Fibroblast of villous mesenchyme (primary cell): ENCODE results near the gene RUNX2. TPM values are rescaled to one million over a fixed set of nuclear protein-coding genes. Genes with fewer than 3 reads are reported as not detected.

ENCODE experiments used
- DNase-seq: peaks from one replicate; pipeline ENCODE4 v3.0.0-alpha.2; 2010; ENCODE audit warnings: low read depth
- H3K4me3 ChIP-seq: 2 replicates; pipeline ENCODE4 v1.5.1; 2011; ENCODE audit warnings: low read depth, mild to moderate bottlenecking, low read length
- total RNA-seq: library from RNA; depleted of rRNA; stranded (reverse); fragments of >200 nt; gene quantifications from 2 replicates; pipeline ENCODE4 v1.2.3, GENCODE V29; 2012
- TF ChIP-seq, protein P1 (sequence below): IDR thresholded peaks from 2 replicates; pipeline ENCODE4 v1.5.1; 2012; ENCODE audit warnings: low read depth, mild to moderate bottlenecking, low read length; ENCODE audit not compliant: insufficient read depth

The RUNX2 gene
- total RNA-seq, 1 donor, result 8.6 TPM

- DNase-seq, result no peak
- TF ChIP-seq, protein P1, sequence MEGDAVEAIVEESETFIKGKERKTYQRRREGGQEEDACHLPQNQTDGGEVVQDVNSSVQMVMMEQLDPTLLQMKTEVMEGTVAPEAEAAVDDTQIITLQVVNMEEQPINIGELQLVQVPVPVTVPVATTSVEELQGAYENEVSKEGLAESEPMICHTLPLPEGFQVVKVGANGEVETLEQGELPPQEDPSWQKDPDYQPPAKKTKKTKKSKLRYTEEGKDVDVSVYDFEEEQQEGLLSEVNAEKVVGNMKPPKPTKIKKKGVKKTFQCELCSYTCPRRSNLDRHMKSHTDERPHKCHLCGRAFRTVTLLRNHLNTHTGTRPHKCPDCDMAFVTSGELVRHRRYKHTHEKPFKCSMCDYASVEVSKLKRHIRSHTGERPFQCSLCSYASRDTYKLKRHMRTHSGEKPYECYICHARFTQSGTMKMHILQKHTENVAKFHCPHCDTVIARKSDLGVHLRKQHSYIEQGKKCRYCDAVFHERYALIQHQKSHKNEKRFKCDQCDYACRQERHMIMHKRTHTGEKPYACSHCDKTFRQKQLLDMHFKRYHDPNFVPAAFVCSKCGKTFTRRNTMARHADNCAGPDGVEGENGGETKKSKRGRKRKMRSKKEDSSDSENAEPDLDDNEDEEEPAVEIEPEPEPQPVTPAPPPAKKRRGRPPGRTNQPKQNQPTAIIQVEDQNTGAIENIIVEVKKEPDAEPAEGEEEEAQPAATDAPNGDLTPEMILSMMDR, result no peak
- no peak overlapping the region for H3K4me3 ChIP-seq
These were observed 302.2 kb downstream of the RUNX2 start for GRCh38 chr6:45630314-45630713.

DNA sequence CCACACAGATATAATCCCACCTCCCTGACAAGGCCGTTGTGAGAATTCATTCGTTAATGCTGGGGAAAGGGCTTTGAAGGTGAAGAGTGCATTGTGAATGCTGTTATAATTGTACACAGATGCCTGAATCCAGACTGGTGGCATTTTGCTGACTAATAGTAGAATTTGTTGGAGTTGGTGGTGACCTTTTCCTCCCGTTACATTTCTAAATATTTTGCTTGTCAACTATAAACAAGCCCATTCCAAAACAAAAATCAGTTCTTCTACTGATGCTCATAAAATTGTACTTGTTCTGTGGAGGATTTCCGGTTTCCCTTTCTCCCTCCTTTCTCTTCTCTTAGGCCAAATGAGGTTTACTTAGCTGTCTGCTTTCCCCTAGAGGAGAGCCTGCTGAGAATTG lies 302.7 kb downstream of the RUNX2 start:
- peak; percentile 87 for DNase-seq
- TF ChIP-seq, protein P1, result no peak
- no peak overlapping the region for H3K4me3 ChIP-seq

DNA sequence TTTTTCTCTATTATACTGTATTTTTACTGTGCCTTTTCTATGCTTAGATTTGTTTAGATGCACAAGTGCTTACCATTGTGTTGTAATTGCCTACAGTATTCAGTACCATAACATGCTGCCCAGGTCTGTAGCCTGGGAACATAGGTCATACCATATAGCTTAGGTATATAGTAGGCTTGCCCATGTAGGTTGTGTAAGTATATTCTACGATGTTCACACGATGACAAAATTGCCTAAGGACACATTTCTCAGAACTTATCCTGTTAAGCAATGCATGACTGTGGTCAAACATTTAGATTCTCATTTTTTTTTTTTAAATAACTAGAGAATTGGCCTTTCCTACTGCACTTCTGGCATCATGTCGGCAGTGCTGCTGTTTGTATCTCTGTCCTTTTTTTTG lies 303.3 kb downstream of the RUNX2 start:
- peak; percentile 71 for DNase-seq
- TF ChIP-seq, protein P1, result no peak
- H3K4me3 ChIP-seq, result no peak overlapping the region

DNA sequence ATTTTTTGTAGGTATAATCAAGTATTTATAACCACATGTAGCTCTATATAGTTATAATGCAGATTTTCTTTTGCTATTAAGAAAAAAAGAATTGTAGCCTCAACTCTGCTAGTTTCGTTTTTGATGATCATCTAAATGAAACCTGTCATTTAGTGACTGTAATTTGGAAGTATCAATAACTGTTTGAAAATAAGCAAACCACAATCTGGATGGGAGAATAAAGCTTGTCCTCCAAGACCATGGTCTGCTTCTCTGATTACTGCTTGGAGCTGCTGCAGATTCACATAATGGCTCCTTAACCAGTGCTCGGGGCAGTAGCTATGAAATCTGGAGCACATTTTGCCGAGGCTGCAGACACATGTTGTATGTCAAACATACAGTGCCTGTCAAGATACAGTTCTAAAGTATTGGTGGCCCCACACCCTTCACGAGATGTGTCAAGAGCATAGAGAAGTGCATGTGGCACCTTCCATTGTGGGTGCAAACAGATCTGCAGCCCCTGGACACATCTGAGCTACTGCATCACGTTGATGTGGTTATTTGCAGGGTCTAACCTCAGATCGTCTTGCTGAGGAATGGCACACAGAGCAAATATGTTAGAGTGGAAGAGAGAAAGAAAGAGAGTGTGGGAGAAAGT lies 305.3 kb downstream of the RUNX2 start:
- DNase-seq, result no peak
- H3K4me3 ChIP-seq, result no peak overlapping the region
- TF ChIP-seq, protein P1, result no peak

DNA sequence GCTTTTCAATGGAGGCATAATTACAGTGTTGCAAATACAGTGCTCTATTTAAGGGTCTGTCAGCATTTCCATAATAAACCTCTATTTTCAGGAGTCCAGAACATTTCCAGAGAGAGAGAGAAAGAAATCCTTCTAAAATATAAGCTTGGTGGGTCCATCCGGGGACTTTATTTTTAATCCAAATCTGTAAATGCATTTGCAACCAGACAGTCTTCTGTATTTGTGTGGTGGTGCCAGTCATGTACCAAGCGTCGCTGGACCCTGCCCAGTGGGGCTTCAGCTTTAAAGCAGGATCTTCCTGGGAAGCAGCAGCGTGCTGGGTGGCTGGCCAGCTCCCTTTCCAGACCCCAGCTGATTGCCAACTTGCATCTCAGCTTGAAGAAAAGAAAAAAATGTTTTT lies 306.1 kb downstream of the RUNX2 start:
- DNase-seq, result no peak
- TF ChIP-seq, protein P1, result no peak
- no peak overlapping the region for H3K4me3 ChIP-seq

DNA sequence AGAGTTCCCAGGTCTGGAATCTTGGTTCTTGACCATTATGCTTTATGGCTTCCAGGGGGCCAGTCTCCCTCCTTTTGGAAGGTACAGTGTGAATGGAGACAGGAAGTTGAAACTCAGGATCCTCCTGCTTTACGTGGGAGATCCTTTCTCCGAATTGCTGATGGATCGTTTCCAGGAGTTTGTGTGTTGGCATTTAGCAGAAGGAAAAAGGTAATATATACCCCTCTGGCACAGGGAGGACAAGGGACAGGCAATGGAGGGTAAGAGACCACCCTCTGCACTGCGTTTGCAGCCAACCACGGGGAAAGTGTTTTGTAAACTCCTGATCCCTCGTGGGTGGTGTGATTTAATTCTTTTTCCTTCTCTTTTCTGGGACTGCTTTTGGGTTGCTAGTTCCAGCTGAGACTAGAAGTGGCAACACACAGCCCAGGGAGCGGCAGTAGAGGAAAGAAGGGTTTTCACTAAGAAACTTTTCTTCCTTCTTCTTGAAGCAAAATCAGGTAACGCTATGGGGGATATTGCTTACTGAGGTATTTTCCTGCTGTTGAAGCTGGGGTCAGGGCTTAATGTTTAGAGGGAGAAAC lies 307.2 kb downstream of the RUNX2 start:
- H3K4me3 ChIP-seq, result no peak overlapping the region
- TF ChIP-seq, protein P1, result no peak
- no peak for DNase-seq

DNA sequence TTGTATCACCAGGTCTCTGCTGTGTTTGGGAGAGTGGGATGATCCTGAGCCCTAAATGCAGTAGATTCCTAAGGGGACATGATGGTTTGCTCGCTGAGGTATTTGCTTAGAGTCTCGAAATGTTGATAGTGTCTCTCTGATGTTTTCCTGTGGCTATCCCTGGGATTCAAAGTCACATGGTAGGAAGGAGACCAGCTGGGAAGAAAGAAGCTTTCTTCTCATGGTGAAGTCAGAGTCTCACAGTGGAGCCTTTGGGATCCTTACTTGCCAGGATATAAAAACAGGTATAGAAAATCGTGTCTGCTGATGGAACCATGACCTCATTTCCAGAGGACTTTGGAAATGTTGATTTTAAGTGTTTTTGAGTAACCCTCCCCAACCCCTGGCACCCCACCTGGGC lies 308.9 kb downstream of the RUNX2 start:
- TF ChIP-seq, protein P1, result no peak
- DNase-seq, result no peak
- H3K4me3 ChIP-seq, result no peak overlapping the region
